Measurements from ENCODE around the gene PSMB8.

The PSMB8 gene

GRCh38 chr6:32829495-32829894 is 14.4 kb downstream of the PSMB8 start:
- no peak overlapping the region for H3K4me3 ChIP-seq (ENCODE audit: low read depth, low read length)
- no peak for TF ChIP-seq CTCF (IDR thresholded peaks at IDR 0.05; ENCODE audit: borderline replicate concordance, insufficient read depth, low read depth, low read length)

- no peak for TF ChIP-seq CTCF (IDR thresholded peaks at IDR 0.05; ENCODE audit: borderline replicate concordance, insufficient read depth, low read depth, low read length)
- H3K4me3 ChIP-seq (ENCODE audit: low read depth, low read length): no peak overlapping the region
Observed at GRCh38 chr6:32827025-32827424, 16.8 kb downstream of the PSMB8 start.

GRCh38 chr6:32825966-32826365 is 17.9 kb downstream of the PSMB8 start:
- TF ChIP-seq CTCF (IDR thresholded peaks at IDR 0.05; ENCODE audit: borderline replicate concordance, insufficient read depth, low read depth, low read length): 0 out of 2 replicates have a peak, but pooled peaks have one; percentile 13
- no peak overlapping the region for H3K4me3 ChIP-seq (ENCODE audit: low read depth, low read length)

GRCh38 chr6:32819729-32820128 is 24.1 kb downstream of the PSMB8 start:
- H3K4me3 ChIP-seq (ENCODE audit: low read depth, low read length): no peak overlapping the region
- no peak for TF ChIP-seq CTCF (IDR thresholded peaks at IDR 0.05; ENCODE audit: borderline replicate concordance, insufficient read depth, low read depth, low read length)

- no peak overlapping the region for H3K4me3 ChIP-seq (ENCODE audit: low read depth, low read length)
- TF ChIP-seq CTCF (IDR thresholded peaks at IDR 0.05; ENCODE audit: borderline replicate concordance, insufficient read depth, low read depth, low read length): no peak
Observed at GRCh38 chr6:32818867-32819266, 25.0 kb downstream of the PSMB8 start.

GRCh38 chr6:32816746-32817204 is 27.1 kb downstream of the PSMB8 start, which contains the start of gene HLA-DOB:
Gene HLA-DOB, minus strand, starts transcription at chr6:32817002. Its CDS starts 51 bp downstream, at chr6:32816951.
- no peak for TF ChIP-seq CTCF (IDR thresholded peaks at IDR 0.05; ENCODE audit: borderline replicate concordance, insufficient read depth, low read depth, low read length)
- H3K4me3 ChIP-seq (ENCODE audit: low read depth, low read length): peak within 1 kb of the TSS; percentile 49

- H3K4me3 ChIP-seq (ENCODE audit: low read depth, low read length): peak overlapping the region; percentile 49
- no peak for TF ChIP-seq CTCF (IDR thresholded peaks at IDR 0.05; ENCODE audit: borderline replicate concordance, insufficient read depth, low read depth, low read length)
Observed at GRCh38 chr6:32815996-32816395, 27.9 kb downstream of the PSMB8 start.
